IMR-90 (cell line): ENCODE data around the gene ZNF528. TPM values are rescaled to one million over a fixed set of nuclear protein-coding genes. Genes with fewer than 3 reads are reported as not detected.

Experiments used
- ATAC-seq: fragments of 200-7000 bp; cut with Tn5 transposase; 2 replicates; pipeline ENCODE4 v1.9.1; 2020; ENCODE audit warnings: low read depth, mild to moderate bottlenecking, moderate library complexity
- BruUV-seq: library from RNA; stranded (reverse); fragments of 400-500 nt; replicated peaks from 2 replicates; lab custom pipeline; 2021; lab: Mats Ljungman, UMichigan
- CTCF ChIA-PET: fragments of 300-600 bp; formaldehyde crosslinking; extraction: SDS; loops from one replicate; lab custom pipeline; 2021; ENCODE audit warnings: antibody characterized with exemption; lab: Yijun Ruan, JAX
- POLR2A ChIA-PET: fragments of 300-600 bp; sonication (Branson Sonifier 250); formaldehyde crosslinking; loops from one replicate; lab custom pipeline; 2022; ENCODE audit warnings: antibody characterized with exemption; ENCODE audit not compliant: unreplicated experiment; lab: Charles Lee
- DNase-seq: peaks from one replicate; pipeline ENCODE4 v3.0.0; 2013
- H2AFZ ChIP-seq: replicated peaks from 2 replicates; pipeline ENCODE3; 2013; ENCODE audit warnings: low read length, mild to moderate bottlenecking; ENCODE audit not compliant: poor library complexity
- H2AK5ac ChIP-seq: 2 replicates; pipeline ENCODE4 v1.6.1; 2013; ENCODE audit warnings: low read depth, low read length, inconsistent platforms
- H2AK9ac ChIP-seq: replicated peaks from 2 replicates; pipeline ENCODE3; 2013; ENCODE audit warnings: mild to moderate bottlenecking, low read depth, low read length, moderate library complexity; ENCODE audit not compliant: poor library complexity
- H2BK120ac ChIP-seq: 2 replicates; pipeline ENCODE4 v1.6.1; 2013; ENCODE audit warnings: low read depth, low read length, inconsistent platforms
- H2BK15ac ChIP-seq: 3 replicates; pipeline ENCODE4 v1.6.1; 2013; ENCODE audit warnings: low read depth, low read length, inconsistent platforms
- H2BK20ac ChIP-seq: 2 replicates; pipeline ENCODE4 v1.6.1; 2013; ENCODE audit warnings: low read depth, mild to moderate bottlenecking, inconsistent platforms, low read length, moderate library complexity
- H2BK5ac ChIP-seq: 2 replicates; pipeline ENCODE4 v1.6.1; 2013; ENCODE audit warnings: mild to moderate bottlenecking, low read depth, low read length, inconsistent platforms; ENCODE audit not compliant: poor library complexity, severe bottlenecking
- H3K14ac ChIP-seq: replicated peaks from 2 replicates; pipeline ENCODE4 v1.6.1; 2013; ENCODE audit warnings: low read depth, low read length, inconsistent platforms
- H3K18ac ChIP-seq: 2 replicates; pipeline ENCODE4 v1.6.1; 2013; ENCODE audit warnings: low read depth, low read length, control low read depth
- H3K23ac ChIP-seq: 2 replicates; pipeline ENCODE4 v1.6.1; 2013; ENCODE audit warnings: low read depth, low read length, inconsistent platforms
- H3K27ac ChIP-seq: 2 replicates; pipeline ENCODE4 v1.5.1; 2013; ENCODE audit warnings: mild to moderate bottlenecking, control low read depth, low read length; ENCODE audit not compliant: insufficient read depth
- H3K27me3 ChIP-seq: 2 replicates; pipeline ENCODE4 v1.6.1; 2013; ENCODE audit warnings: low read length; ENCODE audit not compliant: control insufficient read depth, insufficient read depth
- H3K36me3 ChIP-seq: 2 replicates; pipeline ENCODE4 v1.6.1; 2013; ENCODE audit warnings: low read length, mixed read lengths; ENCODE audit not compliant: control insufficient read depth, insufficient read depth
- H3K4ac ChIP-seq: 2 replicates; pipeline ENCODE4 v1.6.1; 2013; ENCODE audit warnings: low read depth, low read length, inconsistent platforms
- H3K4me1 ChIP-seq: 2 replicates; pipeline ENCODE4 v1.6.1; 2013; ENCODE audit warnings: low read length, mixed read lengths; ENCODE audit not compliant: control insufficient read depth, insufficient read depth
- H3K4me2 ChIP-seq: 2 replicates; pipeline ENCODE4 v1.6.1; 2013; ENCODE audit warnings: low read depth, mild to moderate bottlenecking, control low read depth, low read length, moderate library complexity
- H3K4me3 ChIP-seq: 2 replicates; pipeline ENCODE4 v1.5.1; 2013; ENCODE audit warnings: low read depth, mild to moderate bottlenecking, control low read depth, low read length, moderate library complexity; ENCODE audit not compliant: insufficient read depth
- H3K56ac ChIP-seq: 2 replicates; pipeline ENCODE4 v1.6.1; 2013; ENCODE audit warnings: low read length, inconsistent platforms; ENCODE audit not compliant: insufficient read depth; ENCODE audit errors: extremely low read depth
- H3K79me1 ChIP-seq, 2 experiments: 2 replicates each; pipeline ENCODE4 v1.6.1; 2013; ENCODE audit warnings: low read length in 2 of 2, inconsistent platforms in 1 of 2, low read depth in 1 of 2
- H3K9ac ChIP-seq: 2 replicates; pipeline ENCODE4 v1.6.1; 2013; ENCODE audit warnings: low read depth, low read length, control low read depth
- H3K9me1 ChIP-seq: 2 replicates; pipeline ENCODE4 v1.6.1; 2013; ENCODE audit warnings: low read length, inconsistent platforms; ENCODE audit not compliant: insufficient read depth
- H3K9me3 ChIP-seq: 2 replicates; pipeline ENCODE4 v1.6.1; 2013; ENCODE audit warnings: low read length; ENCODE audit not compliant: control insufficient read depth, insufficient read depth
- H4K20me1 ChIP-seq: 2 replicates; pipeline ENCODE4 v1.6.1; 2013; ENCODE audit warnings: low read length, inconsistent platforms; ENCODE audit not compliant: insufficient read depth
- H4K5ac ChIP-seq: 2 replicates; pipeline ENCODE4 v1.6.1; 2013; ENCODE audit warnings: mild to moderate bottlenecking, low read depth, low read length, control low read depth
- H4K8ac ChIP-seq, 2 experiments: 2 replicates each; pipeline ENCODE4 v1.6.1; 2013; ENCODE audit warnings: low read depth in 2 of 2, low read length in 2 of 2, control low read depth in 1 of 2, inconsistent platforms in 1 of 2
- H4K91ac ChIP-seq: 2 replicates; pipeline ENCODE4 v1.6.1; 2013; ENCODE audit warnings: low read depth, low read length, inconsistent platforms; ENCODE audit not compliant: insufficient read depth
- BHLHE40 ChIP-seq: fragments of 150-350 bp; IDR thresholded peaks from 2 replicates; pipeline ENCODE4 v1.6.1; 2016; ENCODE audit warnings: mild to moderate bottlenecking, low read depth, low read length
- CEBPB ChIP-seq: IDR thresholded peaks from 2 replicates; pipeline ENCODE4 v1.6.1; 2012; ENCODE audit warnings: low read depth, low read length, improper control_type of control experiment
- MAZ ChIP-seq: IDR thresholded peaks from 2 replicates; pipeline ENCODE4 v1.6.1; 2012; ENCODE audit warnings: low read depth, mild to moderate bottlenecking, low read length, improper control_type of control experiment, moderate library complexity, borderline replicate concordance
- MXI1 ChIP-seq: IDR thresholded peaks from 2 replicates; pipeline ENCODE4 v1.6.1; 2012; ENCODE audit warnings: low read depth, mild to moderate bottlenecking, low read length, moderate library complexity, borderline replicate concordance
- NFE2L2 ChIP-seq: fragments of 150-350 bp; IDR thresholded peaks from 2 replicates; pipeline ENCODE4 v1.6.1; 2016; ENCODE audit warnings: low read depth, mild to moderate bottlenecking, low read length
- POLR2A ChIP-seq: IDR thresholded peaks from 2 replicates; pipeline ENCODE4 v1.6.1; 2012; ENCODE audit warnings: mild to moderate bottlenecking, low read depth, low read length
- RAD21 ChIP-seq: IDR thresholded peaks from 2 replicates; pipeline ENCODE4 v1.6.1; 2012; ENCODE audit warnings: low read length, improper control_type of control experiment
- RCOR1 ChIP-seq: IDR thresholded peaks from 2 replicates; pipeline ENCODE4 v1.6.1; 2012; ENCODE audit warnings: mild to moderate bottlenecking, low read length, improper control_type of control experiment; ENCODE audit not compliant: insufficient replicate concordance
- WGBS, 2 experiments: methylation state at CpG; one replicate each; pipeline versions ENCODE4 v1.1.5 to v1.1.7; 2013; ENCODE audit warnings: missing lambda C conversion rate in 2 of 2; ENCODE audit not compliant: insufficient read length in 1 of 2; ENCODE audit errors: extremely low coverage in 2 of 2; 5-methylcytosine and 5-hydroxymethylcytosine counted together
- dilution Hi-C: fragments of 300-500 bp; cut with HindIII; formaldehyde crosslinking; loops from one replicate; pipeline ENCODE4 v1.14.3; 2018; ENCODE audit warnings: low sequenced_read_pairs; ENCODE audit not compliant: unreplicated experiment
- in situ Hi-C: fragments of 300-500 bp; cut with MboI; formaldehyde crosslinking; loops from 3 replicates; pipeline ENCODE4 v1.14.3; 2019; ENCODE audit warnings: low sequenced_read_pairs, inconsistent platforms, mixed read lengths
- intact Hi-C: fragments of 100-400 bp; cut with micrococcal nuclease; formaldehyde crosslinking; loops from 2 replicates; pipeline ENCODE4 v1.10.0; 2022
- polyA plus RNA-seq, 3 experiments: library from polyadenylated mRNA; depleted of rRNA; stranded (reverse); fragments of >200 nt; gene quantifications; 2 replicates each; pipeline ENCODE4 v1.2.3, GENCODE V29; 2012; ENCODE audit warnings: low replicate concordance in 1 of 3
- total RNA-seq: library from RNA; depleted of rRNA; stranded (reverse); fragments of >200 nt; gene quantifications from 2 replicates; pipeline ENCODE4 v1.2.3, GENCODE V29; 2012
- TF ChIP-seq, protein P1 (sequence below): fragments of 150-350 bp; IDR thresholded peaks from 2 replicates; pipeline ENCODE4 v1.6.1; 2016; ENCODE audit warnings: low read depth, mild to moderate bottlenecking, low read length, moderate library complexity, borderline replicate concordance

Gene ZNF528
- total and polyA plus RNA-seq, 2 of the 4 experiments (the other 2 are of a cell fraction) = 14.3 TPM

DNA sequence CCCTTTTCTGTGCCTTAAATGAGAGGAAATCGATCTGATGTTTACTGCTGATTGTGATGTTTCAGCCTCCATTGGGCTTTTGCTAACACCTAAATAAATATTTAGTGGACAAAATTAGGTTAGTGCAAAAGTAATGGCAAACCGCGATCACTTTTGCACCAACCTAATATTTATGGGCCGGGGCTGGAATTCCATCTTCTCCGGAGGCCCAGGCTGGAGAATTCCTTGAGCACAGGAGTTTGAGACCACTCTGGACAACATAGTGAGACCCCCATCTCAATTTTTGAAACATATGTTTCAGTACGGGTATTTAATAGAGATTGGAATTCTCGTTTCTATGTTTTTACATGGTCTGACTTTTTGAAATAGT, 27.3 kb upstream of the ZNF528 start:
- H3K4me1 ChIP-seq = no peaks in the 10 kb centered on the region
- H3K9ac ChIP-seq = peak overlapping the region; percentile 96
- H2AK5ac ChIP-seq = no peak overlapping the region
- H3K79me1 ChIP-seq = peaks cover 6 to 7% of the 10 kb centered on the region in 2 experiments; a peak in 3 of 4 replicates
- H3K4ac ChIP-seq = peak overlapping the region; percentile 92
- H3K9me3 ChIP-seq = peaks cover 46% of the 10 kb centered on the region
- H3K27me3 ChIP-seq = no peaks in the 10 kb centered on the region
- TF ChIP-seq MXI1 (no peak), POLR2A (no peak), NFE2L2 (no peak), RCOR1 (no peak), RAD21 (no peak), BHLHE40 (no peak), MAZ (no peak), CEBPB (no peak)
- TF ChIP-seq, protein P1, sequence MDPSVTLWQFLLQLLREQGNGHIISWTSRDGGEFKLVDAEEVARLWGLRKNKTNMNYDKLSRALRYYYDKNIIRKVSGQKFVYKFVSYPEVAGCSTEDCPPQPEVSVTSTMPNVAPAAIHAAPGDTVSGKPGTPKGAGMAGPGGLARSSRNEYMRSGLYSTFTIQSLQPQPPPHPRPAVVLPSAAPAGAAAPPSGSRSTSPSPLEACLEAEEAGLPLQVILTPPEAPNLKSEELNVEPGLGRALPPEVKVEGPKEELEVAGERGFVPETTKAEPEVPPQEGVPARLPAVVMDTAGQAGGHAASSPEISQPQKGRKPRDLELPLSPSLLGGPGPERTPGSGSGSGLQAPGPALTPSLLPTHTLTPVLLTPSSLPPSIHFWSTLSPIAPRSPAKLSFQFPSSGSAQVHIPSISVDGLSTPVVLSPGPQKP = no peak
- intact Hi-C loops (no loop called here), dilution Hi-C loops (no loop called here), in situ Hi-C loops (no loop called here)
- DNase-seq = no peak
- no peak overlapping the region for H2BK15ac ChIP-seq
- H2AK9ac ChIP-seq = peak overlapping the region; percentile 92
- POLR2A ChIA-PET = interaction anchor here (0.6 kb wide), 1 partner anchor 49 kb away, joined by 3 read pairs; no protein-coding TSS in a partner anchor
- peak overlapping the region; percentile 98 for H4K5ac ChIP-seq
- no CpG with 5 or more reads among the region's 7 CpGs for WGBS, 2 experiments
- H2BK20ac ChIP-seq = no peak overlapping the region
- H4K91ac ChIP-seq = no peak overlapping the region
- no peak overlapping the region for H3K23ac ChIP-seq
- peak overlapping the region; percentile 82 for H2BK5ac ChIP-seq
- ATAC-seq = no peak
- no TSS peak for BruUV-seq
- H2BK120ac ChIP-seq = 0 out of 2 replicates have a peak overlapping the region, but pooled peaks have one; percentile 47
- peaks cover 26% of the 10 kb centered on the region for H3K36me3 ChIP-seq
- H3K14ac ChIP-seq = peak overlapping the region; percentile 79; the same call in 1 of the 2 replicates
- H3K56ac ChIP-seq = 0 out of 2 replicates have a peak overlapping the region, but pooled peaks have one; percentile 86
- H3K4me2 ChIP-seq = peak overlapping the region; percentile 45
- CTCF ChIA-PET = no interaction called here
- peak overlapping the region; percentile 85 for H3K4me3 ChIP-seq
- peak overlapping the region; percentile 95 for H2AFZ ChIP-seq
- peak overlapping the region; percentile 97 for H3K27ac ChIP-seq
- H4K20me1 ChIP-seq = no peaks in the 10 kb centered on the region
- H3K9me1 ChIP-seq = no peaks in the 10 kb centered on the region
- peak overlapping the region; percentile 82; the same call in 1 of the 2 replicates for H3K18ac ChIP-seq
- peak overlapping the region; percentile 95 for H4K8ac ChIP-seq
